ENCODE measurements around the gene LUM. TPM values are rescaled to one million over a fixed set of nuclear protein-coding genes. Genes with fewer than 3 reads are reported as not detected.
"Not testable (repeated sequence)": the region's sequence is repeated elsewhere in the genome, so short reads cannot be mapped to it uniquely, and the experiment has no call there.

Gene LUM
- total RNA-seq, 4 donors from 2014 or later = 30.0 to 138 (median 38.0) TPM

- Histone ChIP-seq H3K27me3 (no peaks in the 10 kb centered on the region), H3K9me3 (peaks cover 0 to 16% (median under 1%) of the 10 kb centered on the region in 4 donors), H3K4me3 (no peak overlapping the region), H3K27ac (no peak overlapping the region), H3K4me1 (peaks cover 0 to 15% (median 0%) of the 10 kb centered on the region in 4 donors), H3K36me3 (no peaks in the 10 kb centered on the region)
- DNase-seq (ENCODE audit: low spot score in 2 of 2) = no peak
- TF ChIP-seq POLR2A (IDR thresholded peaks at IDR 0.05) (no peak), CTCF (IDR thresholded peaks at IDR 0.05) (no peak), EP300 (IDR thresholded peaks at IDR 0.05) (no peak)
Measured at GRCh38 chr12:91094032-91094662, 17.1 kb downstream of the LUM start.

GRCh38 chr12:91093341-91093740 is 18.0 kb downstream of the LUM start:
- no peak for TF ChIP-seq CTCF (IDR thresholded peaks at IDR 0.05)
- TF ChIP-seq EP300 (IDR thresholded peaks at IDR 0.05) = no peak
- no peak for TF ChIP-seq POLR2A (IDR thresholded peaks at IDR 0.05)
- DNase-seq (ENCODE audit: low spot score in 2 of 2) = no peak
- H3K4me1 ChIP-seq = peaks cover 0 to 13% (median 0%) of the 10 kb centered on the region in 4 donors
- H3K36me3 ChIP-seq = no peaks in the 10 kb centered on the region
- 83 to 85% methylated on average over 4 of the region's 4 CpGs for WGBS, 2 donors
- no peak overlapping the region for H3K27ac ChIP-seq
- no peak overlapping the region for H3K4me3 ChIP-seq
- H3K27me3 ChIP-seq = no peaks in the 10 kb centered on the region
- peaks cover 0 to 21% (median 3%) of the 10 kb centered on the region in 4 donors for H3K9me3 ChIP-seq

- no peak for DNase-seq (ENCODE audit: low spot score in 2 of 2)
Measured at GRCh38 chr12:91091916-91092715, 19.2 kb downstream of the LUM start.

DNA sequence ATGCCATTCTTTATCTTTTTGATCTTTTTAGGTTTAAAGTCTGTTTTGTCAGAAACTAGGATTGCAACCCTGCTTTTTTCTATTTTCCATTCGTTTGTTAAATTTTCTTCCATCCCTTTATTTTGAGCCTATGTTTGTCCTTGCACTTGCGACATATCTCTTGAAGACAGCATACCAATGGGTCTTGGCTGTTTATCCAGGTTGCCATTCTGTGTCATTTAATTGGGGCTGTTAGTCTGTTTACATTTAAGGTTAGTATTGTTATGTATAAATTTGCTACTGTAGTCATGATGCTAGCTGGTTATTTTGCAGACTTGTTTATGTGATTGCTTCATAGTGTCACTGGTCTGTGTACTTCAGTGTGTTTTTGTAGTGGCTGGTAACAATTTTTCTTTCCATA is 21.3 kb downstream of the LUM start:
- not testable (repeated sequence) for H3K36me3 ChIP-seq; DNase-seq (ENCODE audit: low spot score in 2 of 2); H3K27ac ChIP-seq; H3K4me3 ChIP-seq; H3K27me3 ChIP-seq
- peaks cover 0 to 24% (median 3%) of the 10 kb centered on the region in 4 donors for H3K9me3 ChIP-seq
- H3K4me1 ChIP-seq = peaks cover 0 to 13% (median 0%) of the 10 kb centered on the region in 4 donors
- 95 to 96% methylated on average over 2 of the region's 2 CpGs for WGBS, 2 donors

More at GRCh38 chr12:91091916-91092715, 19.2 kb downstream of the LUM start:
- Histone ChIP-seq H3K4me3 (no peak overlapping the region), H3K36me3 (no peaks in the 10 kb centered on the region), H3K27me3 (no peaks in the 10 kb centered on the region), H3K4me1 (peaks cover 0 to 13% (median 0%) of the 10 kb centered on the region in 4 donors), H3K9me3 (peaks cover 0 to 24% (median 3%) of the 10 kb centered on the region in 4 donors), H3K27ac (no peak overlapping the region)
- no peak for TF ChIP-seq EP300 (IDR thresholded peaks at IDR 0.05)
- no peak for TF ChIP-seq POLR2A (IDR thresholded peaks at IDR 0.05)
- WGBS, 2 donors = 64 to 66% methylated on average over 6 of the region's 6 CpGs

DNA sequence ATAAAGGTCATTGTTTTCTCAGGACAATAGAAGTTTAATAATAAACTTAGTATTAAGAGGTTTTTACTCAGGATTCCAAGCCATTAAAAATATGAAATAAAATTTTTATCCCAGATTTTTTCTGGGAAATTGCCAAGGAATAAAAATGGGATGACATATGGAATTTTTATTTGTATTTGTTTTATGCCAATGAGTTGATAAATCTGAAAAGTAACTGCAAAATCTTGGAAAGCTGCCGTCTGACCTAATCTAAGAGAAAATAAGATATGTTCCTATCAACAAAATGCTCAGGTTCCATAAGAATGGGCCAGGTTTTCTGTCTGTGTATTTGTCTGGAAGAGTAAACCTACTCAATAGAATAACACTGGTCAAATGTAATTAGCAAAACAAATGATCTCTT is 31.3 kb downstream of the LUM start:
- no peak for DNase-seq (ENCODE audit: low spot score in 2 of 2)
- no peak for TF ChIP-seq EP300 (IDR thresholded peaks at IDR 0.05)
- TF ChIP-seq CTCF (IDR thresholded peaks at IDR 0.05) = no peak
- no peak for TF ChIP-seq POLR2A (IDR thresholded peaks at IDR 0.05)
- no peaks in the 10 kb centered on the region for H3K36me3 ChIP-seq
- H3K27me3 ChIP-seq = no peaks in the 10 kb centered on the region
- no peaks in the 10 kb centered on the region for H3K9me3 ChIP-seq
- H3K27ac ChIP-seq = no peak overlapping the region
- 84 to 88% methylated on average over 1 of the region's 1 CpG for WGBS, 2 donors
- H3K4me3 ChIP-seq = no peak overlapping the region
- H3K4me1 ChIP-seq = no peaks in the 10 kb centered on the region

DNA sequence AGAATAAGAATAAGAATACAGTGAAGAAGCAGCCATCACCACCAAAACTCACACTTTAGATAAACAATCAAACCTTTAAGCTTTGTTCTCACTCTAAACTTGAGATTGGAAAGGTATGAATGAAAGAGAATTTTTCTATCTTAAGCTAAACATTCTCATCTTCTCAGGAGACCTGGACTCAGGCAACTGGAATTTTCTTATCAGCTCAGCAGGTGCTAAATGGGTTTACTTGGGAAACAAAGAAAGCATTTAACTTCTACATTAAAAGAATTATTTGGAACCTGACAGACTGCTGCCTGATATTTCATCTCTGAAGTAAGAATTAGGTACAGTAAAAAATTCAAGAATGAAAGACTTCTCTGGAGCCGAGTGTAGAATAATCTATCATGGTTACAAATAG is 32.8 kb downstream of the LUM start:
- no peaks in the 10 kb centered on the region for H3K9me3 ChIP-seq
- H3K27me3 ChIP-seq = no peaks in the 10 kb centered on the region
- no peak overlapping the region for H3K27ac ChIP-seq
- peaks cover 0 to 6% (median 0%) of the 10 kb centered on the region in 4 donors for H3K4me1 ChIP-seq
- WGBS, 2 donors = 54 to 75% methylated on average over 1 of the region's 1 CpG
- no peak for DNase-seq (ENCODE audit: low spot score in 2 of 2)
- H3K36me3 ChIP-seq = no peaks in the 10 kb centered on the region
- TF ChIP-seq CTCF (IDR thresholded peaks at IDR 0.05) = no peak
- TF ChIP-seq POLR2A (IDR thresholded peaks at IDR 0.05) = no peak
- TF ChIP-seq EP300 (IDR thresholded peaks at IDR 0.05) = no peak
- H3K4me3 ChIP-seq = no peak overlapping the region
